ENCODE measurements around the gene SIGLEC8.

The SIGLEC8 gene

GRCh38 chr19:51488491-51488890, 30.2 kb upstream of the SIGLEC8 start:
- in situ Hi-C loops (cut with HindIII; ENCODE audit: low sequenced_read_pairs): no loop called here
- H3K4me3 ChIP-seq (ENCODE audit: low read depth, low read length): no peak overlapping the region
- DNase-seq (ENCODE audit: low read depth, low spot score): no peak
- no peak for TF ChIP-seq CTCF (IDR thresholded peaks at IDR 0.05; ENCODE audit: low read depth, low read length)

DNA sequence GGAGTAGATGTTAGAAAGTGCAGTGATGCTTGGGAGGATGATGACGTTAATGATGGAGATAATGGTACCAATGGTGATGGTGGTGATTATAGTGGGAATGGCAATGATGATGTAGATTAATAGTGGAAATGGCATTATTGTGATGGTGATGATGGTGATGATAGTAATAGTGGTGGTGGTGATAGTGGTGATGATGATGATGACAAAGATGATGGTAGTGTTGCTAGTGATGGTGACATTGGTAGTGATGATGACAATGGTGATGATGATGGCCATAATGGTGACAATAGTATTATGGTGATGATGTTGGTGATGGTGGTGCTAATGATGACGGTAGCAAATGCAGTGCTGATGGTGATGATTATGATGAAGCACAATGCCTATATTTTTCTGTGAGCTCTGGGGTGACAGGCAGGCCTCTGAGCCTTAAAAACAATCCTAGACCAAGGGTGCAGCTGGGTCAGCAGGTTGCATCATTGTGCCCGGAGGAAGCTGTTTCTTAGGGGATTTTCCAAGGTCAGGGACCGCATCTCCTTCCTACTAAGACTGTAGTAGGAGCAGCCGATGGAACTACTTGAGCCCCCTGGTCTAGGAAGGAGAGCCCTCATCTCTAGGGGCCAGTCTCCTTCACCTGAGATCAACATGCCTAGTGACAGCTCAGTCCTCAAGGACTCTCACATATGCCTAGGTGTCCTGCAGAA, 27.9 kb upstream of the SIGLEC8 start:
- H3K4me3 ChIP-seq (ENCODE audit: low read depth, low read length): no peak overlapping the region
- in situ Hi-C loops (cut with HindIII; ENCODE audit: low sequenced_read_pairs): no loop called here
- TF ChIP-seq CTCF (IDR thresholded peaks at IDR 0.05; ENCODE audit: low read depth, low read length): no peak
- DNase-seq (ENCODE audit: low read depth, low spot score): no peak

DNA sequence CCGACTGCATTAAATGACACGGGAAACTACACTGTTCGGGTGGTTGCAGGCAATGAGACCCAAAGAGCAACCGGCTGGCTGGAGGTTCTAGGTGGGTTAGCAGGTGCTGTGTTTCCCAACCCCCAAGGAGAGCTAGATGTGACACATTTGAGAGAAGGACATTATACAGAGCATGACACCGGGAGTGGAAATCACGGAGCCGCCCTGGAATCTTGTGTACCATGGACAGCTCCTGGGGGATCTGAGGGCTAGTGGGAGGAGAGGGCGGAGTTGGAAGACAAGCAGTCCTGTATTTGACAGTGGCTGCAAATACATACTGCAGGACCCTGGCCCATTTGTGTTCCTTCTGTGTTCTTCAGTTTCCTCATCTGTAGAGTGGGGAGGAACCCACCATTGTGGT, 22.3 kb upstream of the SIGLEC8 start:
- no peak for TF ChIP-seq CTCF (IDR thresholded peaks at IDR 0.05; ENCODE audit: low read depth, low read length)
- no peak for DNase-seq (ENCODE audit: low read depth, low spot score)
- in situ Hi-C loops (cut with HindIII; ENCODE audit: low sequenced_read_pairs): no loop called here
- H3K4me3 ChIP-seq (ENCODE audit: low read depth, low read length): no peak overlapping the region

GRCh38 chr19:51479531-51480331, 21.5 kb upstream of the SIGLEC8 start:
- no peak overlapping the region for H3K4me3 ChIP-seq (ENCODE audit: low read depth, low read length)
- no peak for TF ChIP-seq CTCF (IDR thresholded peaks at IDR 0.05; ENCODE audit: low read depth, low read length)
- in situ Hi-C loops (cut with HindIII; ENCODE audit: low sequenced_read_pairs): no loop called here
- no peak for DNase-seq (ENCODE audit: low read depth, low spot score)

- no peak for DNase-seq (ENCODE audit: low read depth, low spot score)
- no peak within 1 kb of the TSS for H3K4me3 ChIP-seq (ENCODE audit: low read depth, low read length)
- no peak for TF ChIP-seq CTCF (IDR thresholded peaks at IDR 0.05; ENCODE audit: low read depth, low read length)
- in situ Hi-C loops (cut with HindIII; ENCODE audit: low sequenced_read_pairs): no loop called here
Measured at GRCh38 chr19:51478381-51479234, 20.4 kb upstream of the SIGLEC8 start, which contains the start of gene CEACAM18. Gene CEACAM18, plus strand, starts transcription at chr19:51478539.

GRCh38 chr19:51477344-51477743, 19.1 kb upstream of the SIGLEC8 start:
- no peak overlapping the region for H3K4me3 ChIP-seq (ENCODE audit: low read depth, low read length)
- in situ Hi-C loops (cut with HindIII; ENCODE audit: low sequenced_read_pairs): no loop called here
- TF ChIP-seq CTCF (IDR thresholded peaks at IDR 0.05; ENCODE audit: low read depth, low read length): no peak
- DNase-seq (ENCODE audit: low read depth, low spot score): no peak
